Endothelial cell of umbilical vein (primary cell): ENCODE measurements around the gene TEDC2.

Source experiments
- CTCF ChIP-seq, 2 donors: IDR thresholded peaks; 1 replicate in 1 of 2; 2 replicates in 1 of 2; pipeline ENCODE4 v1.5.1; 2011; ENCODE audit warnings: low read length in 2 of 2, mild to moderate bottlenecking in 2 of 2, moderate library complexity in 2 of 2, control low read depth in 1 of 2, inconsistent platforms in 1 of 2, low read depth in 1 of 2; ENCODE audit not compliant: insufficient read depth in 1 of 2; ENCODE audit errors: extremely low read depth in 1 of 2
- FOS ChIP-seq: IDR thresholded peaks from 2 replicates; pipeline ENCODE4 v1.6.1; 2011; ENCODE audit warnings: mild to moderate bottlenecking, low read length, moderate library complexity, borderline replicate concordance; ENCODE audit not compliant: insufficient read depth
- MAX ChIP-seq: IDR thresholded peaks from 2 replicates; pipeline ENCODE4 v1.6.1; 2011; ENCODE audit not compliant: insufficient read depth, insufficient read length
- MYC ChIP-seq: IDR thresholded peaks from one replicate; pipeline ENCODE4 v1.6.1; 2011; ENCODE audit warnings: mild to moderate bottlenecking, low read depth, low read length
- POLR2A ChIP-seq: IDR thresholded peaks from 2 replicates; pipeline ENCODE4 v1.6.1; 2012; ENCODE audit warnings: low read depth, mild to moderate bottlenecking, control low read depth, low read length
- POLR2AphosphoS5 ChIP-seq: IDR thresholded peaks from 2 replicates; pipeline ENCODE4 v1.6.1; 2012; ENCODE audit warnings: low read depth, mild to moderate bottlenecking, control low read depth, low read length, moderate library complexity; ENCODE audit not compliant: insufficient read depth

- no peak for TF ChIP-seq POLR2AphosphoS5
- no peak for TF ChIP-seq CTCF (IDR thresholded peaks at IDR 0.05; ENCODE audit: extremely low read depth in 1 of 2, insufficient read depth in 1 of 2, low read depth in 1 of 2, low read length in 2 of 2)
- no peak for TF ChIP-seq FOS
- TF ChIP-seq POLR2A: no peak
- TF ChIP-seq MAX: no peak
- TF ChIP-seq MYC: no peak
Measured at GRCh38 chr16:2456551-2457153, 3.3 kb upstream of the TEDC2 start.
